Measurements from ENCODE around the gene HPSE2.

- TF ChIP-seq POLR2A (IDR thresholded peaks at IDR 0.05; ENCODE audit: low read depth) (no peak), CTCF (IDR thresholded peaks at IDR 0.05) (no peak), EP300 (IDR thresholded peaks at IDR 0.05) (no peak), POLR2AphosphoS5 (IDR thresholded peaks at IDR 0.05) (no peak)
Measured at GRCh38 chr10:99143651-99144050, 92.0 kb downstream of the HPSE2 start.

Data from esophagus muscularis mucosa (tissue), 4 donors.